HepG2 (cell line): ENCODE data around the gene FAAP20. TPM values are rescaled to one million over a fixed set of nuclear protein-coding genes. Genes with fewer than 3 reads are reported as not detected.

ENCODE experiments used
- FIP1L1 ChIP-seq: fragments of 200-400 bp; formaldehyde crosslinking; IDR thresholded peaks from 2 replicates; pipeline ENCODE4 v1.6.1; 2018; ENCODE audit warnings: low read depth, mild to moderate bottlenecking, low read length, moderate library complexity, borderline replicate concordance; ENCODE audit not compliant: insufficient read depth
- GTF3A ChIP-seq: sonication (generic); formaldehyde crosslinking; conservative IDR thresholded peaks from 2 replicates; pipeline ENCODE4 v1.4.0; 2020; ENCODE audit warnings: mild to moderate bottlenecking, missing genetic modification reagents
- HBP1 ChIP-seq: IDR thresholded peaks from 2 replicates; pipeline ENCODE4 v1.6.1; 2016; ENCODE audit warnings: low read depth, control low read depth
- HIC2 ChIP-seq: sonication (generic); formaldehyde crosslinking; IDR thresholded peaks from 2 replicates; pipeline ENCODE4 v1.9.0; 2022; ENCODE audit warnings: low read depth, missing genetic modification reagents
- HOXA5 ChIP-seq: sonication (generic); formaldehyde crosslinking; IDR thresholded peaks from 2 replicates; pipeline ENCODE4 v1.4.0; 2020; ENCODE audit warnings: missing genetic modification reagents
- JUND ChIP-seq: sonication (generic); formaldehyde crosslinking; IDR thresholded peaks from 2 replicates; pipeline ENCODE4 v1.8.0; 2022; ENCODE audit warnings: mild to moderate bottlenecking, missing genetic modification reagents
- LCORL ChIP-seq, 2 experiments: fragments of 450-650 bp in 1 of 2; sonication (generic) in 1 of 2; formaldehyde crosslinking in 1 of 2; IDR thresholded peaks; 2 replicates each; pipeline versions ENCODE4 v1.5.0 to v1.6.1; 2017 to 2020; ENCODE audit warnings: antibody characterized with exemption in 1 of 2, missing genetic modification reagents in 1 of 2
- NFE2L2 ChIP-seq: fragments of 150-350 bp; IDR thresholded peaks from 2 replicates; pipeline ENCODE4 v1.6.1; 2014; ENCODE audit warnings: low read length
- PHF21A ChIP-seq: sonication (generic); formaldehyde crosslinking; IDR thresholded peaks from 2 replicates; pipeline ENCODE4 v1.5.0; 2020; ENCODE audit warnings: mild to moderate bottlenecking, missing genetic modification reagents
- SP5 ChIP-seq: IDR thresholded peaks from 2 replicates; pipeline ENCODE4 v1.6.1; 2016; ENCODE audit warnings: low read depth, borderline replicate concordance
- U2AF2 ChIP-seq: fragments of 200-400 bp; formaldehyde crosslinking; IDR thresholded peaks from 2 replicates; pipeline ENCODE4 v1.6.1; 2017; ENCODE audit warnings: low read depth, mild to moderate bottlenecking, low read length
- ZBED4 ChIP-seq: sonication (generic); formaldehyde crosslinking; IDR thresholded peaks from 2 replicates; pipeline ENCODE4 v1.4.0; 2020; ENCODE audit warnings: missing genetic modification reagents, borderline replicate concordance
- ZBTB7A ChIP-seq: sonication (generic); formaldehyde crosslinking; IDR thresholded peaks from 2 replicates; pipeline ENCODE4 v1.8.0; 2022; ENCODE audit warnings: mild to moderate bottlenecking, missing genetic modification reagents
- ZC3H13 ChIP-seq: sonication (generic); formaldehyde crosslinking; IDR thresholded peaks from 2 replicates; pipeline ENCODE4 v1.8.1; 2023; ENCODE audit warnings: mild to moderate bottlenecking, missing genetic modification reagents, moderate library complexity
- ZNF136 ChIP-seq: sonication (generic); formaldehyde crosslinking; IDR thresholded peaks from 2 replicates; pipeline ENCODE4 v1.8.1; 2022; ENCODE audit warnings: low read depth, mild to moderate bottlenecking, moderate library complexity, missing genetic modification reagents
- ZNF235 ChIP-seq: sonication (generic); formaldehyde crosslinking; IDR thresholded peaks from 2 replicates; pipeline ENCODE4 v1.8.1; 2023; ENCODE audit warnings: mild to moderate bottlenecking, missing genetic modification reagents, borderline replicate concordance
- ZNF331 ChIP-seq: sonication (generic); formaldehyde crosslinking; IDR thresholded peaks from 2 replicates; pipeline ENCODE4 v1.4.0; 2020; ENCODE audit warnings: missing genetic modification reagents
- ZNF350 ChIP-seq: sonication (generic); formaldehyde crosslinking; IDR thresholded peaks from 2 replicates; pipeline ENCODE4 v1.4.0; 2020; ENCODE audit warnings: mild to moderate bottlenecking, low read depth, missing genetic modification reagents, borderline replicate concordance
- ZNF552 ChIP-seq: sonication (generic); formaldehyde crosslinking; IDR thresholded peaks from 2 replicates; pipeline ENCODE4 v1.9.0; 2022; ENCODE audit warnings: missing genetic modification reagents, mild to moderate bottlenecking, borderline replicate concordance
- ZNF704 ChIP-seq: sonication (generic); formaldehyde crosslinking; IDR thresholded peaks from 2 replicates; pipeline ENCODE4 v1.8.1; 2023; ENCODE audit warnings: mild to moderate bottlenecking, inconsistent platforms, moderate library complexity, missing genetic modification reagents, borderline replicate concordance
- polyA plus RNA-seq, 8 experiments: library from polyadenylated mRNA; depleted of rRNA in 3 of 8; stranded (reverse) in 7 of 8; unstranded in 1 of 8; fragments of >200 nt; fragmentation: Illumina TruSeq in 4 of 8; extraction: Trizol in 4 of 8; gene quantifications; 2 replicates each; pipeline versions ENCODE4 v1.2.1 to v1.2.3, GENCODE V29; 2011 to 2016; ENCODE audit warnings: low read depth in 4 of 8, missing spikeins in 1 of 8, mixed read lengths in 1 of 8; ENCODE audit not compliant: insufficient read depth in 1 of 8
- total RNA-seq, 5 experiments: library from RNA; depleted of rRNA; stranded (reverse); fragments of >200 nt; fragmentation: Illumina TruSeq; extraction: Trizol; gene quantifications; 2 replicates each; pipeline ENCODE4 v1.2.3, GENCODE V29; 2016; ENCODE audit warnings: low read depth in 1 of 5

FAAP20 gene
- total and polyA plus RNA-seq, 2 of the 13 experiments (the other 11 are each of a cell fraction or from before 2014, with no cell fraction given) = 9.6 to 10.8 TPM

GRCh38 chr1:2232916-2233438 is 38.4 kb upstream of the FAAP20 start (continued):
- TF ChIP-seq LCORL (IDR thresholded peaks at IDR 0.05) = no peak
- TF ChIP-seq LCORL (CRISPR knock-in tag; IDR thresholded peaks at IDR 0.05) = no peak
- no peak for TF ChIP-seq ZNF704 (CRISPR knock-in tag)
- TF ChIP-seq ZC3H13 (CRISPR knock-in tag) = no peak; the same call in 1 of the 2 replicates
- TF ChIP-seq ZBED4 (CRISPR knock-in tag) = no peak
- TF ChIP-seq FIP1L1 = 0 out of 2 replicates have a peak, but pooled peaks have one; percentile 33
- TF ChIP-seq ZBTB7A = 0 out of 2 replicates have a peak, but pooled peaks have one; percentile 5
- no peak for TF ChIP-seq ZNF331 (CRISPR knock-in tag)
- no peak for TF ChIP-seq ZNF235
- TF ChIP-seq HOXA5 (CRISPR knock-in tag) = no peak
- no peak for TF ChIP-seq SP5 (CRISPR knock-in tag)
- no peak for TF ChIP-seq HBP1 (CRISPR knock-in tag)
- TF ChIP-seq JUND (CRISPR knock-in tag) = no peak
- TF ChIP-seq ZNF136 (CRISPR knock-in tag) = peak; percentile 19; the same call in 1 of the 2 replicates
- TF ChIP-seq PHF21A (CRISPR knock-in tag) = peak; percentile 53; the same call in 1 of the 2 replicates
- no peak for TF ChIP-seq GTF3A (CRISPR knock-in tag)
- no peak for TF ChIP-seq ZNF552 (CRISPR knock-in tag)
- no peak for TF ChIP-seq ZNF350 (CRISPR knock-in tag)
- TF ChIP-seq NFE2L2 = no peak
- no peak for TF ChIP-seq HIC2 (CRISPR knock-in tag)
- TF ChIP-seq U2AF2 = no peak
